Activated naive CD8-positive, alpha-beta T cell treated with anti-CD3 and anti-CD28 coated beads for 36 hours (primary cell): ENCODE results near the gene ZNF750. TPM values are rescaled to one million over a fixed set of nuclear protein-coding genes. Genes with fewer than 3 reads are reported as not detected.
A peak's percentile ranks its signal among the peaks of the same experiment; 100 is the strongest.

Experiments
- DNase-seq: peaks from one replicate; pipeline ENCODE4 v3.0.0; 2021
- H3K27ac Mint-ChIP-seq: one replicate; pipeline ENCODE4 v1.8.0; 2022; ENCODE audit warnings: mild to moderate bottlenecking, moderate library complexity, mixed read lengths
- H3K27me3 Mint-ChIP-seq: one replicate; pipeline ENCODE4 v1.8.0; 2022; ENCODE audit warnings: mild to moderate bottlenecking, mixed read lengths
- H3K36me3 Mint-ChIP-seq: one replicate; pipeline ENCODE4 v1.8.0; 2021; ENCODE audit warnings: mild to moderate bottlenecking, mixed read lengths
- H3K4me1 Mint-ChIP-seq: one replicate; pipeline ENCODE4 v1.8.0; 2021; ENCODE audit warnings: mixed read lengths
- H3K4me3 Mint-ChIP-seq: one replicate; pipeline ENCODE4 v1.8.0; 2022; ENCODE audit warnings: mild to moderate bottlenecking, moderate library complexity, mixed read lengths
- H3K9me3 Mint-ChIP-seq: one replicate; pipeline ENCODE4 v1.8.0; 2022; ENCODE audit warnings: mixed read lengths
- total RNA-seq, 2 experiments: library from RNA; stranded (reverse); gene quantifications; one replicate each; pipeline ENCODE4 v1.2.3, GENCODE V29; 2021

Gene ZNF750
- total RNA-seq, 2 experiments from 2014 or later: not detected

- Mint-ChIP-seq H3K36me3 (peaks cover 9% of the 10 kb centered on the region), H3K4me1 (peaks cover 54% of the 10 kb centered on the region), H3K4me3 (no peak overlapping the region), H3K9me3 (no peaks in the 10 kb centered on the region), H3K27me3 (no peaks in the 10 kb centered on the region), H3K27ac (no peak overlapping the region)
- DNase-seq: no peak
Observed at GRCh38 chr17:82866590-82867191, 26.9 kb upstream of the ZNF750 start.

GRCh38 chr17:82865774-82866395 lies 26.1 kb upstream of the ZNF750 start:
- Mint-ChIP-seq H3K4me1 (peaks cover 54% of the 10 kb centered on the region), H3K27ac (no peak overlapping the region), H3K9me3 (no peaks in the 10 kb centered on the region), H3K4me3 (no peak overlapping the region), H3K27me3 (no peaks in the 10 kb centered on the region), H3K36me3 (peaks cover 9% of the 10 kb centered on the region)
- no peak for DNase-seq

GRCh38 chr17:82865274-82865673 lies 25.5 kb upstream of the ZNF750 start:
- H3K4me3 Mint-ChIP-seq: peak overlapping the region; percentile 10
- H3K4me1 Mint-ChIP-seq: peaks cover 52% of the 10 kb centered on the region
- H3K36me3 Mint-ChIP-seq: peaks cover 4% of the 10 kb centered on the region
- H3K9me3 Mint-ChIP-seq: no peaks in the 10 kb centered on the region
- no peak for DNase-seq
- no peak overlapping the region for H3K27ac Mint-ChIP-seq
- H3K27me3 Mint-ChIP-seq: no peaks in the 10 kb centered on the region

- Mint-ChIP-seq H3K9me3 (no peaks in the 10 kb centered on the region), H3K4me3 (peak overlapping the region; percentile 65), H3K4me1 (peaks cover 57% of the 10 kb centered on the region), H3K27me3 (no peaks in the 10 kb centered on the region), H3K36me3 (peaks cover 2% of the 10 kb centered on the region), H3K27ac (peak overlapping the region; percentile 94)
- DNase-seq: no peak
Observed at GRCh38 chr17:82864713-82865248, 25.0 kb upstream of the ZNF750 start.

GRCh38 chr17:82863941-82864712 lies 24.3 kb upstream of the ZNF750 start:
- DNase-seq: peak; percentile 87
- peaks cover 63% of the 10 kb centered on the region for H3K4me1 Mint-ChIP-seq
- no peaks in the 10 kb centered on the region for H3K9me3 Mint-ChIP-seq
- H3K27me3 Mint-ChIP-seq: no peaks in the 10 kb centered on the region
- H3K4me3 Mint-ChIP-seq: peak overlapping the region; percentile 65
- H3K27ac Mint-ChIP-seq: peak overlapping the region; percentile 94
- H3K36me3 Mint-ChIP-seq: peaks cover 7% of the 10 kb centered on the region

- H3K36me3 Mint-ChIP-seq: peaks cover 7% of the 10 kb centered on the region
- H3K4me3 Mint-ChIP-seq: peak overlapping the region; percentile 65
- no peak for DNase-seq
- peaks cover 69% of the 10 kb centered on the region for H3K4me1 Mint-ChIP-seq
- peak overlapping the region; percentile 94 for H3K27ac Mint-ChIP-seq
- no peaks in the 10 kb centered on the region for H3K9me3 Mint-ChIP-seq
- no peaks in the 10 kb centered on the region for H3K27me3 Mint-ChIP-seq
Observed at GRCh38 chr17:82863383-82863940, 23.6 kb upstream of the ZNF750 start.

GRCh38 chr17:82862737-82863382 lies 23.0 kb upstream of the ZNF750 start:
- H3K9me3 Mint-ChIP-seq: no peaks in the 10 kb centered on the region
- DNase-seq: no peak
- peaks cover 72% of the 10 kb centered on the region for H3K4me1 Mint-ChIP-seq
- H3K27me3 Mint-ChIP-seq: no peaks in the 10 kb centered on the region
- H3K27ac Mint-ChIP-seq: peak overlapping the region; percentile 94
- H3K4me3 Mint-ChIP-seq: no peak overlapping the region
- H3K36me3 Mint-ChIP-seq: peaks cover 7% of the 10 kb centered on the region

- Mint-ChIP-seq H3K27me3 (no peaks in the 10 kb centered on the region), H3K4me1 (peaks cover 68% of the 10 kb centered on the region), H3K27ac (peak overlapping the region; percentile 27), H3K36me3 (peaks cover 9% of the 10 kb centered on the region), H3K4me3 (no peak overlapping the region), H3K9me3 (no peaks in the 10 kb centered on the region)
- DNase-seq: no peak
Observed at GRCh38 chr17:82862191-82862590, 22.4 kb upstream of the ZNF750 start.

- peaks cover 10% of the 10 kb centered on the region for H3K36me3 Mint-ChIP-seq
- no peak for DNase-seq
- no peak overlapping the region for H3K27ac Mint-ChIP-seq
- no peaks in the 10 kb centered on the region for H3K9me3 Mint-ChIP-seq
- H3K4me3 Mint-ChIP-seq: no peak overlapping the region
- no peaks in the 10 kb centered on the region for H3K27me3 Mint-ChIP-seq
- peaks cover 67% of the 10 kb centered on the region for H3K4me1 Mint-ChIP-seq
Observed at GRCh38 chr17:82861393-82861775, 21.6 kb upstream of the ZNF750 start.

- H3K27ac Mint-ChIP-seq: peak overlapping the region; percentile 85
- no peak overlapping the region for H3K4me3 Mint-ChIP-seq
- peaks cover 61% of the 10 kb centered on the region for H3K4me1 Mint-ChIP-seq
- DNase-seq: no peak
- no peaks in the 10 kb centered on the region for H3K27me3 Mint-ChIP-seq
- H3K36me3 Mint-ChIP-seq: peaks cover 10% of the 10 kb centered on the region
- no peaks in the 10 kb centered on the region for H3K9me3 Mint-ChIP-seq
Observed at GRCh38 chr17:82860606-82861392, 21.0 kb upstream of the ZNF750 start.

GRCh38 chr17:82859431-82860403 lies 19.9 kb upstream of the ZNF750 start:
- peak overlapping the region; percentile 70 for H3K4me3 Mint-ChIP-seq
- H3K27me3 Mint-ChIP-seq: no peaks in the 10 kb centered on the region
- no peaks in the 10 kb centered on the region for H3K9me3 Mint-ChIP-seq
- H3K27ac Mint-ChIP-seq: peak overlapping the region; percentile 85
- DNase-seq: peak; percentile 61
- H3K4me1 Mint-ChIP-seq: peaks cover 52% of the 10 kb centered on the region
- peaks cover 10% of the 10 kb centered on the region for H3K36me3 Mint-ChIP-seq

- H3K27me3 Mint-ChIP-seq: no peaks in the 10 kb centered on the region
- no peak for DNase-seq
- H3K4me3 Mint-ChIP-seq: peak overlapping the region; percentile 48
- H3K27ac Mint-ChIP-seq: peak overlapping the region; percentile 85
- peaks cover 8% of the 10 kb centered on the region for H3K36me3 Mint-ChIP-seq
- peaks cover 42% of the 10 kb centered on the region for H3K4me1 Mint-ChIP-seq
- H3K9me3 Mint-ChIP-seq: no peaks in the 10 kb centered on the region
Observed at GRCh38 chr17:82858376-82859126, 18.7 kb upstream of the ZNF750 start.

GRCh38 chr17:82856361-82856760 lies 16.5 kb upstream of the ZNF750 start:
- Mint-ChIP-seq H3K36me3 (peaks cover 8% of the 10 kb centered on the region), H3K4me3 (no peak overlapping the region), H3K27ac (no peak overlapping the region), H3K9me3 (no peaks in the 10 kb centered on the region), H3K27me3 (no peaks in the 10 kb centered on the region), H3K4me1 (peaks cover 26% of the 10 kb centered on the region)
- DNase-seq: no peak
